ENCODE data around the gene OTOG.
A peak's percentile ranks its signal among the peaks of the same experiment; 100 is the strongest.

OTOG gene

DNA sequence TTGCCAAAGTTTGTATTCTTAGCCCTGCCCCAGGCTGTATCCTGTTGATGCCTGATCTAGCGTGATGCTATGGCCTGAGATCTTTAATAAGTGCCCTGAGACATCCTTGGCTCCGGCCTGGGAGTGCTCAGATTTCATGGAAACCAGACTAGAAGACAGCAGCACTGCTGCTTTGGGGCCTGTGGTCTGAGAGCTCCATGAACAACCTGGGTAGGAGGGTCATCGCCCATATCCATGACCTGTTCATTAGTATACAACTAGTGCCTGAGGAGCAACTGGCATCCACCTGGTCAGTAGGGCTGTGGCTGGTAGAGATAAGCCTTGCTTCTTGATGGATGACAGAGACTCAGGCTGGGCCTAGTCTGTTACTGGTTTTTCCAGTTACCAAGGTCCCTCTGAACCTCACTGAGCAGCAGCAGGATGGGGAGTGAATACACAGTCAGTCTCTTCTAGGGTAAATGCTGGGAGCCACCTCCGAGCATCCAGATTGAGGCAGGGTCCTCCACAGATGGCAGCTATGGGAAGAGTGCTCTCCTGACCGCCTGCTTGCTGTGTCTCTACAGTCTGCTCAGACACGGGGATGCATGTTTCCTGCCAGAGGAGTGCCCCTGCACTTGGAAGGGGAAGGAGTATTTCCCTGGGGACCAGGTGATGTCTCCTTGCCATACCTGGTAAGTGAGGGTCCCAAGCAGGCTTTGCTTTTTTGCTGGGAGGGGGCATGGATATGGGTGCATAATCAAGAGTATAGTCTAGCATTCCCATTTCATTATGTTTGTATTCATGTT lies 39.0 kb downstream of the OTOG start:
- no peak for DNase-seq (ENCODE audit: low read depth)

DNA sequence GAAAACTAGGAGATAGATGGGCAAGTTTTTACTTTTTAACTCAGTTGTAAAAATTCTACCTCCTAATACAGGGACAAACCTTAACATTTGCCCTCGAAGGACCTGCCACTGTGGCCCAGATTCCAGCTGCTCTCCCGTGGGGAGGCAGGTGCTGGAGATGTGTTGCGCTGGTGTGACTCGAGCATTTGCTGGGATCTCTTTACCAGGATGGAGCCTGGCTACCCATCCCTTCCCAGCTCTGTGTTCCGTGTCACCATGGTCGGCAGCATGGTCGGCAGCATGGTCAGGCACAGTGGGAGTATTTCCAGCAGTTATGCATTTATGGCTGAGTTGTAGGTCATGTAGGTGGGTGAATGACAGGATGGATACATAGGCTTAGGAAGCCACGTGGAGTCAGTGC lies 41.1 kb downstream of the OTOG start:
- DNase-seq (ENCODE audit: low read depth), result no peak

DNA sequence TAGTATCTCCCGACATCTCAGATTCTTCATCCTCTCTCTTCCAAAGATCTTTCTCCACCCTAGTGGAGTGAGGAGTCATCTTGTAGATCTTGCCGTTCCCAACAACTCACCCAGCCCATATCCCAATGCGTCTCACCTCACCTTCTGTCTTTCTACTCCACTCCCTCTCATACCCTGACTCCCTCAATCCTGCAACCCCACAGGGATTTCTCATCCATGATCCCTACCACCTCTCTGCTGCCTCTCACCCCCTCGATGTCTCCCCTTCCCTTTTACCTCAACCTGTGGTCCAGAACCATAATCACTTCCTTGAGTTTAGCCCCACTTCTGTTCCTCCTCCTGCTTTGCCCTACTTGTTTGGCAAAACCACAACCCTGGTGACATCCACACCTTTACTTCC lies 41.7 kb downstream of the OTOG start:
- DNase-seq (ENCODE audit: low read depth), result no peak

DNA sequence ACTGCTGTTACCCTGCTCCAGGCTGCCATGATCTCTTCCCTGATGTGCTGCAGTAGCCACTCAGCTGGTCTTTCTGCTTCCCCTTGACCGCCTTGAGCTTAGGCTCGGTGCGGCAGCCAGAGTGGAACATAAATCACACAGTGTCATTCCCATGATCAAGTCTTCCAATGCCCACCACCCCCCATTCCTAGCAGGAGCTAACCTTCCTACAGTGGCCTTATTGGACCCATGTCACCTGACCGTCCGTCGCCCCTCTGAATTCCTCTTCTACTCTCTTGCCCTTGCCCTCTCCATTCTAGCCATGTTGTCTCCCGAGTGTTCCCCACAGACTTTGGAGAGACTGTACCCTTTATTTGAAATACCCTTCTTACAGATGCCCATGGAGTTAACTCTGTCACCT lies 43.4 kb downstream of the OTOG start:
- DNase-seq (ENCODE audit: low read depth), result no peak

DNA sequence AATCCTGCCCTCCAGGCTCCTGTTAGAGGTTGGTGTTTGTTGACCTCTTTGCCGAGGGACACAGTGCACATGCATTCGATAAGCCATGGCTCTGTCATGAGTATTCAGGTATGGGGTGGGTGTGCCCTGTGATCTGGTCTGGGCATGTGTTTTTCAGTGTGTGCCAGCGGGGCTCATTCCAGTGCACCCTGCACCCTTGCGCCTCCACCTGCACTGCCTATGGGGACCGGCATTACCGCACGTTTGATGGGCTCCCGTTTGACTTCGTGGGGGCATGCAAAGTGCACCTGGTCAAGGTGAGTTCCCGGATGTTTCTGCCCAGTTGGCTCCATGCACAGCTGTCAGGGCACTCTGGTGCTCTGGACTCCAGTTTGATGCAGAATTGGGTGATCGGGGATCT lies 44.2 kb downstream of the OTOG start:
- no peak for DNase-seq (ENCODE audit: low read depth)

DNA sequence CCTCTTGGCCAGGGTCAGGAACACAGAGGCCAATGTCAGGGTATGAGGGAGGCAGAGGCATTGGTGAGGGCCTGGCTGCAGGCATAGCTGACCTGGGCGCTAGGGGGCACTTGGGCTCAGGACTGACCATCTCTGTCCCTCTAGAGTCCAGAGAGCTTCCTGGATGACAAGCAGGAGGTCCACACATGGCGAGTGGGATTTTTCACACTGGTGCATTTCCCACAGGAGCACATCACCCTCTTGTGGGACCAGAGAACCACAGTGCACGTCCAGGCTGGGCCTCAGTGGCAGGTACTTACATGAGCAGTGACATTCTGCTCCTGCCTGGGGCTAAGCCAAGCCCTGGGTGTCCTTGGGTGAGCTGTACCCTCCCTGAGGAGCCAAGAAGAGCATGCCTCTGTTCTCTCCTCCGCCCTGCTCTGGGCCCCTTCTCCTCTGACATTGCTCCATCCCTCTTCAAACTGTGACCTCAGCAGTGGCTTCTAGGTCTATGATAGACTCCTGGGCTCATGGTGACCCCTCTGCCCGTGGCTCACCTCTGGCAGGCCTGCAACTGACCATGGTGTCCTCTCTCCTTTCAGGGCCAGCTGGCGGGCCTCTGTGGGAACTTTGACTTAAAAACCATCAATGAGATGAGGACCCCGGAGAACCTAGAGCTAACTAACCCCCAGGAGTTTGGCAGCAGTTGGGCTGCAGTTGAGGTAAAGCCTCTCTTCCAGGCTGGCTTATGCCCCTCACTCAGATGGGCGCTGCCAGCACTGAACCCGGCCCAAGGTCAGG lies 46.6 kb downstream of the OTOG start:
- no peak for DNase-seq (ENCODE audit: low read depth)

DNA sequence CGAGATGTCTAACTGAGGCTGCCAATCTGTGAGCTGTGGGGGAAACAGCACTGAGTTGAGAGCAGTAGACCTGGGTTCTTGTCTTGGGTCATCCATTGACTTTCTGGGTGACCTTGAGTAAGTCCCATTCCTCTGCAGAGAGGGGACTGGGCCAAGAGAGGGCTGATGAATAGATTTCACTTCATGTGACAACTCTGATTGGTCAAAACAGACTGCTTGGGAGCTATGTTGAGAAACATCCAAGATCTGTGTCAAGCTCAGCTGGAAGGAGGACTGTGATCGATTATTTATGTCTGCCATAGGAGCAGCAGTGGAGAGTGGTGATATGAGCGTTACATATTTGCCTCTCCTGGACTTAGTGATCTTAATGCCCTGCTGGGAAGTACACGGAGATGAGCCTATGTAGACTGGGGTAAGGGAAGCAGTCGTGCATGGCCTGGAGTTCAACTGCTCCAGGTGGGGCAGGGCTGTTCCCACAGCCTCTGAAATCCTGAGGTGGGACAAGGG lies 47.7 kb downstream of the OTOG start:
- DNase-seq (ENCODE audit: low read depth), result no peak

DNA sequence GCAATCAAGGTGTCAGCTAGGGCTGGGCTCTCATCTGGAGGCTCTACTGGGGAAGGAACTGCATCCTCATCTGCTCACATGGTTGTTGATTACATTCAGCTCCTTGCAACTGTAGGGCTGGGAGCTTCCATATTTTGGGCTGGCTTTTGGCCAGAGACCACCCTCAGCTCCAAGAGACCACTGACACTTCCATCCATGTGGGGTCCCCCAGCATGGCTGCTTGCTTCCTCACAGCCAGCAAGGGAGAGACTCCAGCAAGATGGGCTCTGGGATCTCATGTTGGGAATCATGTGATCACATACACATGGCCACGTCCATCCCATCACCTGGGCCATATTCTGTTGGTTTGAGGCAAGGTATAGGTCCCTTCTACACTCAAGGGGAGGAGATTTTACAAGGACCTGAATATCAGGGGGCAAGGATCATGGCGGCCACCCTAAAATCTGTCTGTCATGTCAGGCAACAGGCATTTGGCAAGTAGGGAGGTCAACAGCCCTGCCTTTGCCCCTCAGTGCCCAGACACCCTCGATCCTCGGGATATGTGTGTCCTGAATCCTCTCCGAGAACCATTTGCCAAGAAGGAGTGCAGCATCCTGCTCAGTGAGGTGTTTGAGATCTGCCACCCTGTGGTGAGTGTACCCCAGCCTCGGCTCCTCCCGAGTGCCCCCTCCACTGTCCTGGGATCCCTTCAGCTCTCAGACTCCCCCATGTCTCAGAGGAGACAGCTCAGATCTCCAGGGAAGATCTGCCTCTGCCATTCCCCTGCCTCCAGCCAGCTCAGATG lies 48.7 kb downstream of the OTOG start:
- no peak for DNase-seq (ENCODE audit: low read depth)

DNA sequence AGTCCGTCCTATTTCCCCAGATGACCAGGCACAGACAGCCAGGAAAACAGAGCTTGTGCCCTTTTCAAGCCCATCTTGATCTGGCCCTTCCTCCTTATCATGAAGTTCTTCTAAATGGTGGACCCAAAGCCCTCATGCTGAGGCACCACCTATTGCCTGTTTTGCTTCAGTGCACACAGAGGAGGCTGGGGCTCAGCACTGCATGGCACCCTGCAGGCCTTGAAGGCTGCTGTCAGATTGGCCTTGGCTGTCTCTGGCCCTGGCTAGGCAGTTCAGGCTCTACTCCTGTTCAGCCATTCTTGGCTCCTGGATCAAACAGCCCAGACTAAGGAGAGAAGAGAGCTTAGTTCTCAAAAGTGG lies 49.2 kb downstream of the OTOG start:
- DNase-seq (ENCODE audit: low read depth), result no peak

DNA sequence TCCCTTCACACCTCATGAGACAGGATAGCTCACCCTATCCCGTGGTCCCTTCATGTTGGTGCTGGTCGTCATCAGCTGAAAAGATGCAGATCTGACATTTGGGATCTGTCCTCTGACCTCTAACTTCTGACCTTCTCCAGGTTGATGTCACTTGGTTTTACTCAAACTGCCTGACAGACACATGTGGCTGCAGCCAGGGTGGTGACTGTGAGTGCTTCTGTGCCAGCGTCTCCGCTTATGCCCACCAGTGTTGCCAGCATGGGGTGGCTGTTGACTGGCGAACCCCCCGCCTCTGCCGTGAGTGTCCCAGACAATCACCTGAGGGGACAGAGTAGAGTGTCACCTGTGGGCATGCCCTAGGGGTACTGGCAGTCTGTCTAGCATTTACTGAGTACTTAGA lies 49.7 kb downstream of the OTOG start:
- no peak for DNase-seq (ENCODE audit: low read depth)

DNA sequence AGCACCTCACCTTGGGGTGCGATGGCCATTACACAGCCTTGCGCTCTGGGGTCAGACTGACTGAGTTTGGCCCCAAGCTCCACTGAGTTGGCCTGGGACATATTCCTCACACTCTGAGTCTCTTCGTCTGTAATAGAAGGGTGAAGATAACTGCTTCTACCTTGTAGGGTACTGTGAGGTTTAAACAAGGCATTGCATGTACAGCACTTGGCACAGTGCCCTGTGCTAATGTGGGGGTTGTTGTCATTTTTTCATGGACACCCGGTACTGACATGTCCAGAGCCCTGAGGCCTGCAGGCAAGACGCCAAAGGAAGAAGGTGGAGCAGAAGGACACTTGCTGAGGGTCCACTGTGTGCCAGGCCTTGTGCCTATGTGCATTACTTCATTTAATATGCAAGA lies 50.7 kb downstream of the OTOG start:
- DNase-seq (ENCODE audit: low read depth), result no peak

DNA sequence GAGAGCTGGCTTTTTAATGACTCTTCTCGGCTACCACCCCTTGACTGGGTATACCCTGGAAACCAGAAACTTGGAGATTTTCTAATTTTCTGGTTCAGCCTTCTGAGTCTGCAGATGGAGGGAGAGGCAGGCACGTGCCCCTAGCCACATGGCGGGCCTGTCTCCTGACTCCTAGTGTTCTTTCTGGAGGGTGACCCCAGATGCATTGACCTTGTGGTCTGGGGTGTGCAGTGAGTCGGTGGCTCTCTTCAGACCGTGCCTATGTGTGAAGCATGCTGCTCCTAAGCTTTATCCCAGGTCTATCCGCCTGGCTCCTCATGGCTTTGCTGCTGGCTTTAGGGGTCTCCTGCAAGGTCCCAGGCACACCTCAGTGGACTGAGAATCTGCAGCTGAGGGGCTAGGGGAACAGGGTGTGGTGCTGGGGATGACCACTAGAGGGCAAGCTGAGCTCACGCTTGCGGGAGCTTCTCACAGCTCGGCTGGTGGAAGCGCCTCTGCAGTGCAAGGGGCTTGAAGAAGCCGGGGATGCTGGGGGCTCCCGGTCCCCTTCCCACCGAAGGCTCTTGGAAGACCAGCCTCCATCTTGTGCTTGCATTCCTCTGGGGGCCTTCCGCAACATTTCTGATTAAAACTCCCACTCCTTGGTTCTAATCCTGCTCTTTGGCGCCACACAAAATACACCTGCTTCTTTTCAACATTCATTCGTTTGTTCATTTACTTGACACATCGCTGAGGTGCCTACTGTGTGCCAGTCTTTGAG lies 51.8 kb downstream of the OTOG start:
- DNase-seq (ENCODE audit: low read depth), result peak; percentile 58

DNA sequence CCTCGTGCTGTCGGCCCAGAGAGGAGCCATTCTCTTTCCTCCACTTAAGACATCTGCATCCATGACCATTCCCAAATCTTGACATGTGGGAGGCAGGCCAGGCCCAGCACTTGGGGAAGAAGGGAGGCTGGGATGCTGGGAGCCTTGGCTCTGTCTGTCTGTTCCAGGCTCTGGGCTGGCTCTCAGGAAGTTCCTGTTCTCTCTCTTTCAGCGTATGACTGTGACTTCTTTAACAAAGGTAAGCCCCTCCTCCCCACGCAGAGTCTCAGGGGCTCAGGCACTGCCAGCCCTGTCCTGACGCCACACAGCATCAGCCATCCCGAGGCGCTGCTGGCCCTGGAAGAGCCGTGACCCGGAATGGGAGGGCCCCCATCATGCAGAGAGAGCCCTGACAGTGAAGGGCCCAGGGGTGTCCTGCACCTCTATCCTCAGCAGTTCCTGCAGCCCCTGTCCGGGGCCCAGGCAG lies 52.4 kb downstream of the OTOG start:
- no peak for DNase-seq (ENCODE audit: low read depth)

DNA sequence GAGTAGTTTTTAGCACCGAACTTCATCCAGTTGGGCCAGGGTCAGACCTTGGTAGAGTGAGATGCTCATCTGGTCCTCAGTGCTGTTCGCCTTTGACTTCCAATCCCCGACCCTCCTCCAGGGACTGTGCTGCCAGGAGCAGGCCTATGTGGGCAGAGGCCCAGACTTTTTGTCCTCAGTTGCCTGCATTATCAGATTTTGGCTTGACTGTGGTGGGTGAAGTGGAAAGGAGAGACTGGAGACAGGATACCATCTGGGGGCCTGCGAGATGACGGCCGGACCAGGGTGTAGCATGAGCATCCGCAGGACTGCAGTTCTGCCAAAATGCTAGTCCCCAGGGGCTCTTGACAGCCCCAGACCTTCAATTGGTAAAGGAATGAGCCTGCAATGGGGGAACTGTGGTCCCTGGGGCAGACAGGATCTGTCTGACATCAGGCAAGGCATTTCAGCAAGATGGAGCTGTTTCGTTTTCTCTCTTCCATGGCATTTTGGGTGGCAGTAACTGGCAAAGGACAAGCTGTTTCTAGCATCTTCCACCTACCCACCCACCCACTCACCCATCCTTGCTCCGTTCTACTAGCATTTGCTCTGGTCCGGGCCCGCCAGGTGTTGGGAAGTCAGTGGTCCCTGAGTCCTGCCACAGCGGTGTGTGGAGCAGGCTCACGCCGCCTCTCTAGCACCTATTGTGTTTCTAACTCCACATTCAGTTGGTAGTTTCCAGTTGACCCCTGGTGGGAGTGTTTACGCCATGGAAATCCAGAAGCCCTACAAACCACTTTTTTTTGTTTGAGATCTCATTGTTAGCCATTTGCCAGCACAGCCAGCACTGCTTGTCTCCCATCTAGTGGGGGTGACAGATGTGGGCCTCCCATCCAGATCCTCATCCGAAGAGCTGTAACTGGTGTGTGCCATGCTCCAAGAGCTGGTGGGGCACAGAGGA lies 53.5 kb downstream of the OTOG start:
- no peak for DNase-seq (ENCODE audit: low read depth)

DNA sequence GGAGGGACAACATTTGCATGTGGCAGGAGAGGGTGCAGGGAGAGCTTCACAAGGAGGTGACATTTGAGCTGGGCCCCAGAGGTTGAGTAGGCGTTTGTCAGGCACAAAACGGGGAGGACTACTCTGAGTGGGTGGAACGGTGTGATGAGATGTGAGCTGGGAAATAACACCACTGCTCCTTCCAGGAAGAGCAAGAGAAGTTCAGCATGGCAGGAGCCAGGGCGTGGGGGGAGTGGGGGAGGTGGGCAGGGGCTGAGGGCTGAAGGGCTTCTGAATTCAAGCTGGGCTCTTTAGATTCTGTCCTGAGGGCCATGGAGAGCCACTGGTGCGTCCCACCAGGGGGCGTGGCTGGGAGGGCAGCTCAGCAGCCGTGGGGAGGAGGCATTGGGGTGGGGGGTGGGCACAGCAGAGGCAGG lies 54.2 kb downstream of the OTOG start:
- no peak for DNase-seq (ENCODE audit: low read depth)

DNA sequence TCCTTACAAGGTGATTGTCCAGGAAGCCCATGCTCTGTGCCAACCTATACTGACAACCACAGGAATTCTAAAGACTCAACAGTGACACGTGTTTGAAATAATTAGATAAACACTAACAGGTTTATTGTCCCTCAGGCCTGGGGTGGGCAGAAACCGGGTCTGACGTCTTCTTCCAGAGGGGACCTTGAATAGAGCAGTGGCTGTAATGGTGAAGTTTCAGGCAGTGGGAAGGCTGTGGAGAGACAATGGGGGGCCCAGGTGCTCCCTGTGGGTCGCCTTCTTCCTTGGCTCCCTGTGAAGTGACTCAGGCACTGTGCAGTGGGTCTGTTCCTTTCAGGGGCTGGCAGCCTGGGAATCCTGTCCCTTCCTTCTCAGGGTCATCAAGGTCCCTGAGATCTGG lies 54.6 kb downstream of the OTOG start:
- no peak for DNase-seq (ENCODE audit: low read depth)

DNA sequence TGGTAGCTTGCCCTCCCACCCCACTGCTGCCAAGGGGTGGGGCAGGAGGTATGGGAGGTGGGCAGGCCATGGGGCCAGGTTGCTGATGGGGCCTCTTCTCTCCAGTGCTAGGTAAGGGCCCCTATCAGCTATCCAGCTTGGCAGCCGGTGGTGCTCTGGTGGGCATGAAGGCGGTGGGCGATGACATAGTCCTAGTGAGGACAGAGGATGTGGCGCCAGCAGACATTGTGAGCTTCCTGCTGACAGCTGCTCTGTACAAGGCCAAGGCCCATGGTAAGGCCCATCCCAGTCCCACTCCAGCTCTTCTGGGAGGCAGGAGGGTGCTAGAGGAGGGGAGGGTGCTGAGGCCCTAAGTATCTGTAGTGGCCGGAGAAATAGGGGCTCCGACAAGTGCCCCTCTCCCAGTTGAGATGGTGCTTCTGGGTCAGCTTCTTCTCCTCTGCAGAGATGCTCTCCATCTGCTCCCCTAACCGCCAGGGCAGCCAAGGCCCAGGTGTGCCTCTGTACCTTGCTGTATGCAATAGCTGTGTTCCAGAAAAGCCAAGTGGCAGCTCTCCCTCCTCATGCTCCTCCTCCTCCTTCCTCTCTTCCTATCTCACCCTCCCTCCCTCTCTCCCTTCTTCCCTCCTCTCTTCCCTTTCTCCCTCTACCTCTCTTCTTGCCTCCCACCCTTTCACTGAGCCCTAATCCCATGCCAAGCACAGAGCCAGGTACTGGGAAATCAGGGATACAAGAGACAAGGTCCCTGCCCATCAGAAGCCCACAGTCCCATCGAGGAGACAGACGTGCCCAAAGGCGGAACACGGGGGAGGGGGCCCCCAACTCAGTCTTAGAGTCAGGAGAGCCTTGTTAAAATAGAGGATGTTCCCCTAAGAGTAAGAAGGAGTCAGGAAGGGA lies 55.3 kb downstream of the OTOG start:
- no peak for DNase-seq (ENCODE audit: low read depth)

DNA sequence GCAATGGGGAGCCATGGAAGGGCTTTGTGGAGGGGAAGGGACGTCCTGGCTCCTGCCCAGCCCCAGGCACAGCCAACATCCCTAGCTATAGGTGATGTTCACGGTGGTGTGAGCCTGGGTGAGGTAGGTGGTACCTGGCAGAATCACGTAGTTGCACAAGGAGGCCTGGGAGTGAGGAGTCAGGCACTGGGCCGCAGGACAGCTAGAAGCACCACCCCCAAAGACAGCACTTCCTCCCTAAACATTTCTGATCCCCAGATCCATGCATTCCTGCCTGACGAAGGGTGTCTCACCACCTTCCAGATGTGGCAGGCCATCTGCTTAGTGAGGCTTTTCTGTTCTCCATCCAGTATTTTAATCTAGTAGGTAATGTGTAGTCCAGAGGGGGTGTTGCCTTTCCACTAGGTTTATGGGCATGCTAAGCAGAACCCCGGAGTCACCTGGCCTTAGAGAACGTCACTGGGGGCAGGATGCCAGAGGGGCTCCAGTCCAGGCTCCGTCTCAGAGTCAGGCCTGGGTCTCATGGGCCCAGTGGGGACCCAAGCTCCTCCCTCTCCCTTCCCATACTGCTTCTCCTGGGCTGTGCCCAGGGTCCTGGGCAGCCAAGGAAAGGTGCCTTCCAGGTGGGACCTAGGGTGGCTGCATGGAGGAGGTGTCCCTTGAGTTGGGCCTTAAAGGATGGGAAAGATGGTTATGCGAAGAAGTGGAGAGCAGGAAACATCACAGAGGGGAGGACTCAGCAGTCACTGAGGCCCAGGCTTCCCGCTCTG lies 56.2 kb downstream of the OTOG start:
- no peak for DNase-seq (ENCODE audit: low read depth)
